Limb (tissue), 2 donors: Measurements from ENCODE around the gene TMEM242.
"Not testable (repeated sequence)": the region's sequence is repeated elsewhere in the genome, so short reads cannot be mapped to it uniquely, and the experiment has no call there.

Source experiments
- DNase-seq, 2 donors: peaks; one replicate each; pipeline ENCODE4 v3.0.0-alpha.2; 2016; ENCODE audit errors: extremely low spot score in 2 of 2

Gene TMEM242

DNA sequence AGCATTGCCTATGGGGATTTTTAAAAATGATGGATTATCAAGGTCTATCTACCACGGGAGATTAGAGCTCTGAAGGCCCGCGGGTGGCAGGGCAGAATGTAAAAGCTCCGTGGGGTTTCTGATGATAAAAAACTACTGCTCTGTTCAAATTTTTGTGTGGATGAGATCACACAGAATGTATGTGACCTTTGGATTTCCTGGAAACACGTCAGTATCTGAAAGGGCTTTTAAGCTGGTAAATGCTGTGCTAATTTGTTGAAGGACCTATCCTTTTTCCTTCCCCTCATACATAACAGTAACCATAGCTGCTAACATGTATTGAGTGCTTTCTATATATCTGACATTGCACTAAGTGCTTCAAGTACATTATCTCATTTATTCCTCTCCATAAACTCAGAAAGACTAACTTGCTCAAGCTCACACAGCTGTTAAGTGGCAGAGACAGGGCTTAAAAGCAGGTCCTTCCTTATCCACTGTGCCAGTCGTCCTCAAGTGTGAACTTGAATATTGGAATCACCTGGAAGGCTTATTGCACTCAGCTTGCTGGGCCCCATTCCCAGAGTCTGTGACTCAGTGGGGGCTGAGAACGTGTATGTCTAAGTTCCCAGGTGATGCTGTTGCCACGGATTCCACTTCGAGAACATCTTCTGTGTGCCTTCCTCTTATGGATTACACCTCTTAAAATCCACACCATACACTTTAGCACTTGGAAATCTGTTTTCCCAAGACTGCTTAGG lies 1.9 kb upstream of the TMEM242 start:
- no peak for DNase-seq

- DNase-seq: peak; percentile 67 to 86
Observed at GRCh38 chr6:157323966-157324300, 614 bp upstream of the TMEM242 start.

DNA sequence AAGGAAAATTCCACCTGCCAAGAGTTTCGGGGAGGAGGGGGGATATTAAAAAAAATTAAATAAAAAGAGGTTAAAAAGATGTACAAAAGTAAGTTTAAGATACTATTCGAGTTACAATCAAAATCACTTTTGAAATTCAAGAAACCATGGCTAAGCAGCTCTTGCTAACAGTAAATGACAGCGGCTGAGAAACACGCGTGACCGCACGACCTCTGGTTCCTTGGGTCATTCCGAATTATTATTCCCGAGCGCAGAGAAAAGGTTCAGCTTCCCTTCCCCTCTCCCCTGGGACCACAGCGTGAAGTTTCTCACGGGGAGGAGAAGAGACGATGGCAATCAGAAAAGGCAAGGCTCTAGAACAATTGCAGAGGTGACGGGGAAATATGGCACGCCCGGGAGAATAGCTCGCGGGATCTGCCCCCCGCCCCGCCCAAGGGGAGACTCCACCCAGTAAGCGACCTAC lies 496 bp downstream of the TMEM242 start:
- DNase-seq: no peak

GRCh38 chr6:157316871-157317814 lies 6.2 kb downstream of the TMEM242 start:
- no peak for DNase-seq

DNA sequence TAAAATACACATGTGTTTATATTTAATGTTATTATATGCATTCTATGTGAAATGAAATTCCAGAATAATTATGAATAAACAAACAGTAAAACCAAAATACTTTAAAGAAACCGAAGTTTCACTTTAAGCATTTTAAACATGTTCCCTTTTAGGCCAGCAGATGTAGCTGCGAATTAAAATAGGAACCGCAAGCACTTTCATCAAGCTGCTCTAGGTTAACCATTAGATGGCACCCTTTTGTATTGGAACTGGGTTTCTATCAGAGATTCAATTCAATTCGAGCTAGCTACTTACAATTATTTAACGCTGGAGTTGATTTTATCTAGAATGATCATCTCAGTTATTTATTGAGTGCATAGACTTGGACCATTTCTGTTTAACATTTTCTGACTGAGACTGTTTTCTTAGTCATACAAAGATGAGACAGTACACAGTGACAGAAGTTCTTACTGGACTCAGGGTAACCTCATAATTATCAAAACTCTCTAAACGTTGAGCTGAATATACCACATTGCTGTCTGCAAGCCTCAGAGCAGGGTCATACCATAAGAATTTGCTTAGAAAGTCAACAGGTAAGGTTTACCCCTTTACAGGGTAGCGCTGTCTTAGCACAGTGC lies 8.5 kb downstream of the TMEM242 start:
- DNase-seq: peak in 1 of 2 donors; percentile 83

GRCh38 chr6:157313531-157314467 lies 9.5 kb downstream of the TMEM242 start:
- DNase-seq: no peak

DNA sequence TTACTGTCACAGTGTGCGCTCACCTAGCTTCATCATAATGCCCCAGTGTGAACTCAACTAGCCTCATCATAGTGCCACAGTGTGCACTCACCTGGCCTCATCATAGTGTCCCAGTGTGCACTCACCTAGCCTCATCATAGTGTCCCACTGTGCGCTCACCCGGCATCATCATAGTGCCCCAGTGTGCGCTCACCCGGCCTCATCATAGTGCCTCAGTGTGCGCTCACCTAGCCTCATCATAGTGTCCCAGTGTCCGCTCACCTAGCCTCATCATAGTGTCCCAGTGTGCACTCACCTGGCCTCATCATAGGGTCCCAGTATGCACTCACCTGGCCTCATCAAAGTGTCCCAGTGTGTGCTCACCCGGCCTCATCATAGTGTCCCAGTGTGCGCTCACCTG lies 10.6 kb downstream of the TMEM242 start:
- no peak for DNase-seq

- DNase-seq: not testable (repeated sequence)
Observed at GRCh38 chr6:157310693-157311092, 12.6 kb downstream of the TMEM242 start.

GRCh38 chr6:157307661-157308060 lies 15.7 kb downstream of the TMEM242 start:
- DNase-seq: no peak

DNA sequence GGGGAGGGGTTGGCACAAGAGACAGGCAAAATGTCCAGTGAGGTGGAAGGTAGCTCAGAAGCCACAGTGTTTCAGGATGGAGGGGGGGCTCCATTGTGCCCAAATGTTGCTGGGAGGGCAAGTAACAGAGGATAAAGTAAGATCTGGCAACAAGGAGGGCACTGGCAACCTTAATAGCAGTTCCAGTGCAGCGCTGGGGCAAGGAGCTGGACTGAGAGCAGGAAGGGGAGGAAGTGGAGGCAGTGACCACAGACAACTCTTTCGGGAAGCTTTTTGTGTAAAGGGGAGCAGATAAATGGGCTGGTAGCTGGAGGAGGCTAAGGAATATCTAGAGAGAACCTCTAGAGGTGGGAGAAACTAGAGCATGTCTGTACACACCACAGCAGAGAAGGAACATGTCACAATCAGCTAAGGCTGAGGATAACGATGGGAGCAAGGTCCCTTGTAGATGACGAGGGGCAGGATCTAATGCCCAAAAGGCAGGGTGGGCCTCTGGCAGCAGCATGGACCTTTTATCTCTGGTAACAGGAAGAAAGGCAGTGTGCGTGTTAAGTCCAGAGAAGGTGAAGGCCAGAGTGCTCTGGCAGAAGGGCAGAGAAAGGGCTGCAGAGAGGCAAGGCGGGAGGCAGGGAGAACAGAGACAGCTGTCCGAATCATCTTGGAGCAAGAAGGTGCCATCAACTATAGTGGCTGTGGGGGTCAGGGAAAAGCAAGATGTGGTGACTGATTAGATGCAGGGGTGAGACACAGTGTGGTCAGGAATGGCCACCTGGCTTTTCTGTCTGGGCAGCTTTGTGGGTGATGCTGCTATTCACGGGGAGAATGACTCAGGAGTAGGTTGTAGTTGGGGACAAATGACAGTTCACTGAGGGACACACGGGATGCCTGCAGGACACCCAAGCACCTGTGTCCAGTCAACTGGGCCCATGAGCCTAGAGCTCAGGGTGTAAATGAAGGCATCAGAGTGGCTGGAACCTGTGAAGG lies 17.4 kb downstream of the TMEM242 start:
- no peak for DNase-seq

- DNase-seq: no peak
Observed at GRCh38 chr6:157304899-157305663, 18.2 kb downstream of the TMEM242 start.

- DNase-seq: no peak
Observed at GRCh38 chr6:157302736-157303135, 20.6 kb downstream of the TMEM242 start.

DNA sequence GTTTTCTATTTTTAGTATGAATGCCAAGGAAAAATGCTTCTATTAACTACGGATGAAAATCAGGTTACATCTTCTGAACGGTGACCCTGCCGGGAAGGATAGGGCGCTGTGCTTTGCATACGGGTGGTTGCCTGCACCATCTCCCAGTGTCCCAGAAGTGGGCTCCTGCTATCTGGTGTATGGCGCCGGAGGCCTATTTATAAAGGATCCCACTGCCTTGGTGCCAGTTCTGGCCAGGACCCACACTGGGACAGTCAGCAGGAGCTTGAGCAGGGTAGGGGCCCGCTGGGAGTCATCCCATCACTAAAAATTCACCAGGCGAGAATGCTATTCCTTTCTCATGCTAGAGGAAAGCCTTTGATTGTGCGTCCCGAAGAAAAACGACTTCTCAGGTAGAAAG lies 22.9 kb downstream of the TMEM242 start:
- no peak for DNase-seq

- no peak for DNase-seq
Observed at GRCh38 chr6:157300006-157300405, 23.3 kb downstream of the TMEM242 start.

GRCh38 chr6:157298216-157298724 lies 25.0 kb downstream of the TMEM242 start:
- no peak for DNase-seq

DNA sequence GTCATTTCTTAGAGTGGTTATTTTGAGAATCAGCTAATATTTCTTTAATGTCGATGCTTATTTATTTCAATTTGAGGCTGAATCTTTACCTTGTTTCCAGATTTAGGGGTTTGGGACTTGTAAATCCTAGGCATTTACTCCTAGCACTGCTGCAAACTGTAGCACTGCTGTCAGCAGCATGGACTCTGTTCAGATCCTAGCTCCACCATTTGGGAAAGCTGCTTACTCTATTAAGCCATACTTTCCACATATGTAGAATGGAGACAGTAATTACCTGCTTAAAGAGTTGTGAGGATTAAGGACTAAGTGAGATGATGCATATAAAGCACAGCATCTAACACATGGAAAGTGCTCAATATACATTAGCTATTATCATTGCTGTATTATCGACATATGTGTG lies 28.7 kb downstream of the TMEM242 start:
- DNase-seq: no peak

- DNase-seq: no peak
Observed at GRCh38 chr6:157293780-157294179, 29.5 kb downstream of the TMEM242 start.

DNA sequence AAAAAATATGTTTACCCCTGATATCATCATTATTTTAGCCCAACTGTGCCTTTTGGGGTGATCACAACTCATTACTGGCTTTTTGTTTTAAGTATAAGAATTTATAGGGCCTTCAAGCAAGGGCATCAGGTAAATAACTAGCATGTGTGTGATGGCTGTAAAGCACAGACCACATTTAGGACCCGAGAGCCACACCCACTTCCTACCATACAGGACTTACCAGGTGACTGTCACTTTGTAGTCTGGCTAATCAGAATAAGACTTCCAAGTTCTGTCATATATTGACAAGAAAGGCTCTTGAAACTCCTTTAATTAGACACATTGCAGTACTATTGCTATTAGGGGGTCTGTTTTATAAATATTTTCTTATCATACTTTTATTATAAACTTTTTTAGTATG lies 31.1 kb downstream of the TMEM242 start:
- no peak for DNase-seq

DNA sequence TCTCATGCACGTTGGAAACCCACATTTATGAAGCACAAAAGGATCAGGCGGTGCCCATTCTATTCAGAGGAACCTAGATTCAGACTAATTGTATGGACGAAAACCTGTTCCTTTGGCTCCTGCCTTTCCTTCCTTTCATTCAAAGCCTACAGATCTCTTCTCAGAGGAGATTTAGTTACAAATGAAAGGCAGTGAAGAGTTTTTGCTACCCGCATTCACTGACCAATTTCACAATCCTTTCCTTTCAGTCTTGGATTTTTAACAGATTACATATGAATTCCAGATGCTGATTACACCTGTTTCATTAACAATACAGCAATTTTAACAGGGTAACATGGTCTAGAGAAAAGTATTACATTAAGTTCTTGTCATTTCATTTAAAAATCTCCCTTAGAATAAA lies 32.0 kb downstream of the TMEM242 start:
- no peak for DNase-seq
